Measurements from ENCODE around the gene AKR1C3.
"Not testable (repeated sequence)": the region's sequence is repeated elsewhere in the genome, so short reads cannot be mapped to it uniquely, and the experiment has no call there.

Gene AKR1C3

GRCh38 chr10:5094265-5095205, at the start of gene AKR1C3:
AKR1C3 (plus strand) TSS chr10:5094414; CDS start chr10:5094445, 31 bp downstream.
- no peak for DNase-seq (ENCODE audit: low read depth in 2 of 2)

GRCh38 chr10:5045095-5045494, 49.1 kb upstream of the AKR1C3 start:
- no peak for DNase-seq (ENCODE audit: low read depth in 2 of 2)

GRCh38 chr10:5046410-5046809, 47.8 kb upstream of the AKR1C3 start:
- no peak for DNase-seq (ENCODE audit: low read depth in 2 of 2)

- not testable (repeated sequence) for DNase-seq (ENCODE audit: low read depth in 2 of 2)
These were observed 47.2 kb upstream of the AKR1C3 start for GRCh38 chr10:5047055-5047454.

- no peak for DNase-seq (ENCODE audit: low read depth in 2 of 2)
These were observed 46.1 kb upstream of the AKR1C3 start for GRCh38 chr10:5047912-5048628.

- DNase-seq (ENCODE audit: low read depth in 2 of 2) = not testable (repeated sequence)
These were observed 41.2 kb upstream of the AKR1C3 start for GRCh38 chr10:5052951-5053500.

GRCh38 chr10:5054831-5055230, 39.4 kb upstream of the AKR1C3 start:
- not testable (repeated sequence) for DNase-seq (ENCODE audit: low read depth in 2 of 2)

- DNase-seq (ENCODE audit: low read depth in 2 of 2) = not testable (repeated sequence)
These were observed 34.9 kb upstream of the AKR1C3 start for GRCh38 chr10:5059267-5059666.

- not testable (repeated sequence) for DNase-seq (ENCODE audit: low read depth in 2 of 2)
These were observed 33.4 kb upstream of the AKR1C3 start for GRCh38 chr10:5060791-5061190.

GRCh38 chr10:5064656-5065055, 29.6 kb upstream of the AKR1C3 start:
- DNase-seq (ENCODE audit: low read depth in 2 of 2) = no peak

- DNase-seq (ENCODE audit: low read depth in 2 of 2) = no peak
These were observed 25.8 kb upstream of the AKR1C3 start for GRCh38 chr10:5068274-5068984.

GRCh38 chr10:5070648-5071410, 23.4 kb upstream of the AKR1C3 start:
- DNase-seq (ENCODE audit: low read depth in 2 of 2) = no peak

- no peak for DNase-seq (ENCODE audit: low read depth in 2 of 2)
These were observed 22.6 kb upstream of the AKR1C3 start for GRCh38 chr10:5071411-5072198.

GRCh38 chr10:5073659-5074058, 20.6 kb upstream of the AKR1C3 start:
- DNase-seq (ENCODE audit: low read depth in 2 of 2) = no peak

- no peak for DNase-seq (ENCODE audit: low read depth in 2 of 2)
These were observed 17.6 kb upstream of the AKR1C3 start for GRCh38 chr10:5076615-5077014.

GRCh38 chr10:5078547-5079180, 15.6 kb upstream of the AKR1C3 start:
- DNase-seq (ENCODE audit: low read depth in 2 of 2) = no peak

- no peak for DNase-seq (ENCODE audit: low read depth in 2 of 2)
These were observed 14.8 kb upstream of the AKR1C3 start for GRCh38 chr10:5079306-5079830.

GRCh38 chr10:5079836-5080235, 14.4 kb upstream of the AKR1C3 start:
- DNase-seq (ENCODE audit: low read depth in 2 of 2) = no peak

GRCh38 chr10:5081091-5081490, 13.1 kb upstream of the AKR1C3 start:
- no peak for DNase-seq (ENCODE audit: low read depth in 2 of 2)
